ENCODE results near the gene POLR2E. TPM values are rescaled to one million over a fixed set of nuclear protein-coding genes. Genes with fewer than 3 reads are reported as not detected.

POLR2E gene
- total RNA-seq, 1 experiment from 2014 or later = 261 TPM

GRCh38 chr19:1132552-1133383, 37.6 kb upstream of the POLR2E start:
- no peaks in the 10 kb centered on the region for H3K9me3 ChIP-seq (ENCODE audit: control insufficient read depth, low read depth, low read length)
- no peaks in the 10 kb centered on the region; the same call in 1 of the 2 replicates for H3K79me2 ChIP-seq (ENCODE audit: insufficient read depth, low read length)
- peaks cover 0 to 10% (median 3%) of the 10 kb centered on the region in 3 experiments; a peak in 3 of 7 replicates for H3K36me3 Mint-ChIP-seq (ENCODE audit: insufficient read depth in 1 of 3, low read depth in 3 of 3)
- H2AK5ac ChIP-seq (ENCODE audit: insufficient read length, low read length) = no peak overlapping the region
- no peak overlapping the region for H3K27ac Mint-ChIP-seq
- H2BK12ac ChIP-seq (ENCODE audit: insufficient read length, low read depth, low read length) = no peak overlapping the region
- peak overlapping the region; percentile 4 for H3K18ac ChIP-seq (ENCODE audit: insufficient read length, low read depth, low read length)
- no peak overlapping the region for H4K5ac ChIP-seq (ENCODE audit: insufficient read length, low read depth, low read length)
- H3K56ac ChIP-seq (ENCODE audit: insufficient read length, low read depth, low read length) = no peak overlapping the region
- no peak overlapping the region for H2AFZ ChIP-seq (ENCODE audit: low read length)
- H4K91ac ChIP-seq (ENCODE audit: insufficient read length, low read depth, low read length) = no peak overlapping the region
- H2BK120ac ChIP-seq (ENCODE audit: low read depth, low read length, poor library complexity, severe bottlenecking) = no peak overlapping the region
- H3K27me3 ChIP-seq (ENCODE audit: insufficient read depth, low read length) = no peaks in the 10 kb centered on the region
- H3K4me3 Mint-ChIP-seq = no peak overlapping the region
- H3K27me3 Mint-ChIP-seq (ENCODE audit: low read depth) = no peaks in the 10 kb centered on the region
- no peak for DNase-seq
- no peak overlapping the region for H3T11ph ChIP-seq (ENCODE audit: low read length)
- H3K4me2 ChIP-seq (ENCODE audit: insufficient read depth, insufficient read length, low read length) = peak overlapping the region; percentile 14
- no peaks in the 10 kb centered on the region for H4K20me1 ChIP-seq (ENCODE audit: control insufficient read depth, insufficient read depth, insufficient read length)
- H2BK5ac ChIP-seq (ENCODE audit: insufficient read length, low read length) = no peak overlapping the region
- H3K9ac ChIP-seq (ENCODE audit: extremely low read depth, insufficient read length, low read length) = no peak overlapping the region
- no peak overlapping the region for H2BK15ac ChIP-seq (ENCODE audit: low read depth, low read length)
- no peak overlapping the region for H3K4ac ChIP-seq (ENCODE audit: low read depth, low read length)
- H2BK20ac ChIP-seq (ENCODE audit: low read depth, low read length, poor library complexity, severe bottlenecking) = no peak overlapping the region
- no CpG with 5 or more reads among the region's 48 CpGs for WGBS (ENCODE audit: extremely low coverage, insufficient read length, low lambda C conversion rate)
- no peak overlapping the region for H3K27ac ChIP-seq (ENCODE audit: insufficient read length, low read depth, low read length)
- peak overlapping the region; percentile 18; the same call in 1 of the 2 replicates for H3K14ac ChIP-seq (ENCODE audit: insufficient read depth, low read length)
- no peaks in the 10 kb centered on the region for H3K9me3 Mint-ChIP-seq
- H3K23ac ChIP-seq (ENCODE audit: insufficient read length, low read depth, low read length) = no peak overlapping the region
- H4K8ac ChIP-seq (replicated peaks; ENCODE audit: insufficient read length, low read depth, low read length) = no peak overlapping the region
- no peaks in the 10 kb centered on the region for H3K23me2 ChIP-seq (ENCODE audit: insufficient read length, low read depth, low read length, poor library complexity, severe bottlenecking)
- no peaks in the 10 kb centered on the region; the same call in 1 of the 2 replicates for H3K4me1 ChIP-seq (ENCODE audit: insufficient read depth, low read length)
- no peaks in the 10 kb centered on the region for H3K79me1 ChIP-seq (ENCODE audit: insufficient read depth, low read depth, low read length, poor library complexity, severe bottlenecking)
- H3K4me1 Mint-ChIP-seq = peaks cover 4 to 11% of the 10 kb centered on the region in 2 experiments
- TF ChIP-seq CTCF (conservative IDR thresholded peaks at IDR 0.05) = no peak
